Measurements from ENCODE around the gene SQOR.

SQOR gene

GRCh38 chr15:45635191-45635638, 386 bp downstream of the SQOR start:
- peak overlapping the region; percentile 75 for H3K27ac ChIP-seq
- TF ChIP-seq ZFX (IDR thresholded peaks at IDR 0.05) (no peak), CTCF (conservative IDR thresholded peaks at IDR 0.05) (peak; percentile 71)

GRCh38 chr15:45635763-45636292, 999 bp downstream of the SQOR start:
- TF ChIP-seq CTCF (conservative IDR thresholded peaks at IDR 0.05) (no peak), ZFX (IDR thresholded peaks at IDR 0.05) (no peak)
- H3K27ac ChIP-seq: peak overlapping the region; percentile 75

GRCh38 chr15:45637141-45637540, 2.3 kb downstream of the SQOR start:
- H3K27ac ChIP-seq: peak overlapping the region; percentile 16; the same call in 1 of the 2 replicates

GRCh38 chr15:45637552-45638033, 2.8 kb downstream of the SQOR start:
- H3K27ac ChIP-seq: peak overlapping the region; percentile 16; the same call in 1 of the 2 replicates
- TF ChIP-seq CTCF (conservative IDR thresholded peaks at IDR 0.05): no peak
- TF ChIP-seq ZFX (IDR thresholded peaks at IDR 0.05): no peak

More at GRCh38 chr15:45637141-45637540, 2.3 kb downstream of the SQOR start:
- TF ChIP-seq ZFX (IDR thresholded peaks at IDR 0.05): no peak
- TF ChIP-seq CTCF (conservative IDR thresholded peaks at IDR 0.05): no peak

GRCh38 chr15:45640616-45641015, 5.8 kb downstream of the SQOR start:
- no peak overlapping the region for H3K27ac ChIP-seq

DNA sequence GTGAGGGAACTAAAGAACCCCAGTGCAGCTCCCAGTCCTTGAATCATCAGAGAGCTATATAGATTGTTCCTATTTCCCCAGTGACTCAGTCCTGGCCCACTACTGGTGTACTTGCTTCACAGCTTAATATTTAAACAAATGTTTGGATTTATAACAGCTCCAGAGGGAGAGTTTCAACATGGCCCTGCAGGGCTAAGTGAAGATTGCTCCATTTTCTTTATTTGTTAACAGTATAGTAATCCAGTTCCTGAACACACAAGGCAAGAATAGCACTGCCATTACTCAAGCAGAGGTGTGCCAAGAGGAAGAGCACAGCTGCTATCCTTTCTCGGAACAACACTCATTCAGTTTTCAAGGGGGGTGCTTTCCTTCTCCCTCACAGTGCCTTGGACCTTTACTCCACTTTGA, 6.5 kb downstream of the SQOR start:
- TF ChIP-seq CTCF (conservative IDR thresholded peaks at IDR 0.05) (no peak), ZFX (IDR thresholded peaks at IDR 0.05) (no peak)
- no peak overlapping the region for H3K27ac ChIP-seq

More at GRCh38 chr15:45640616-45641015, 5.8 kb downstream of the SQOR start:
- TF ChIP-seq CTCF (conservative IDR thresholded peaks at IDR 0.05) (no peak), ZFX (IDR thresholded peaks at IDR 0.05) (no peak)

DNA sequence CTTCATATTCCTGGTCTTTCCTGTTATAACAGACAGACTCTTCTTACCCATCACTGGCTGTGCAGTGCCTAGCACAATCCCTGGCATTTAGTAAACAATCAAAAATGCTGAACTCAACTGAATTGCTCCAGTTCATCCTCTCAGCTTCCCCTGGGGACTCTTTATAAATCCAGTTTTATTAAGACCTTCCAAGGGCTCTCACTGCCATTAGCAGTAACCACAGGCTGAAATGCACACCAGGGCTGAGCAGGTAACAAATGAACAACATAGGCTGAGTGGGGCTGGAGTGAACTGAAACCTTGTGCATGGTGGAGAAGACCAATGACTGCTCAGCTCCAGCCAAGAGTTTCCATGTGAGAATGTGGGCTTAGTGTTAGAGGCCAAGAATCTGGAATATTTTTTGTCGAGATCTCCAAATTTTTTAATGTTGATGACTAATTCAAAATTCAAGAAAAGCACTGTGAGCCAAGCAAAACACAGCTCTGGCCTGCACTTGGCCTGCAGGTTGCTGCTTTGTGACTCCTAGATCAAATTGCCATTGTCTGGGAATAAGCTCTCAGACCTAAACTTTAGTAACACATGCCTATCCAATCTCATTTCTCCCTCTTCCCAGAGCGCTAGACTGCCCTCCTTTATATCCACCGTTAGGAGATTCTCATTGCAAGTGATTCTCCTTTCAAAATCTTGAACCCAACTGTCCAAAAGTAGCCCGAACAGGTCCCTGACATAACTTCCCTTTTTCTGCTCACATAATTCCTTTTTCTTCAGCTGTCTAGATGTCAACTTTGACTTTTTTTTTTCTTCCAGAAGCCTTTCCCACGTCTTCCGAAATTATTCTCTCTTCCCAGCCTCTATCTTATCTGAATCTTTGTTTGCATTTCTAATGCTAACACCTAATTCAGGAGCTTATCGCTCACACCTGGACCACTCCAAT, 7.4 kb downstream of the SQOR start:
- H3K27ac ChIP-seq: no peak overlapping the region
- TF ChIP-seq ZFX (IDR thresholded peaks at IDR 0.05) (no peak), CTCF (conservative IDR thresholded peaks at IDR 0.05) (no peak)
